ENCODE measurements around the gene KCNA1.

DNA sequence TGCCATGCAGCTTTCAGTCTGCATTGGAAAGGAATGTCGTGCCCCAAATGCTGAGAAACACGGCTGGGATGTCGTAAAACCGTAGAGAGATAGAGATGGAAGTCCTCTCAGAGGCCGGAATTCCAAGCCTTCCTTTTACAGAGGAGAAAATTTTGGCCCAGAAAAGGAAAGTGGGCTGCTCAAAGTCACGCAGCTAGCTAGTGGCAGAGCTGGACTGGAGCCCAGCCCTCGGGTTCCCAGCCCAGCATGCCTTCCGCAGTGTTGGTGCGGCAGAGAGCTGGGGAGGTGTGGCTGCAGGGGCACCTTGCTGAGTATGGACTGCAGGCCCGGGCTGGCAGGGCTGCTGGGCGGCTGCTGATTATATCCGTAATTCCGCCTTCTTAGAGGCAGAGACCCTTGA, 50.3 kb downstream of the KCNA1 start:
- TF ChIP-seq, protein P1, sequence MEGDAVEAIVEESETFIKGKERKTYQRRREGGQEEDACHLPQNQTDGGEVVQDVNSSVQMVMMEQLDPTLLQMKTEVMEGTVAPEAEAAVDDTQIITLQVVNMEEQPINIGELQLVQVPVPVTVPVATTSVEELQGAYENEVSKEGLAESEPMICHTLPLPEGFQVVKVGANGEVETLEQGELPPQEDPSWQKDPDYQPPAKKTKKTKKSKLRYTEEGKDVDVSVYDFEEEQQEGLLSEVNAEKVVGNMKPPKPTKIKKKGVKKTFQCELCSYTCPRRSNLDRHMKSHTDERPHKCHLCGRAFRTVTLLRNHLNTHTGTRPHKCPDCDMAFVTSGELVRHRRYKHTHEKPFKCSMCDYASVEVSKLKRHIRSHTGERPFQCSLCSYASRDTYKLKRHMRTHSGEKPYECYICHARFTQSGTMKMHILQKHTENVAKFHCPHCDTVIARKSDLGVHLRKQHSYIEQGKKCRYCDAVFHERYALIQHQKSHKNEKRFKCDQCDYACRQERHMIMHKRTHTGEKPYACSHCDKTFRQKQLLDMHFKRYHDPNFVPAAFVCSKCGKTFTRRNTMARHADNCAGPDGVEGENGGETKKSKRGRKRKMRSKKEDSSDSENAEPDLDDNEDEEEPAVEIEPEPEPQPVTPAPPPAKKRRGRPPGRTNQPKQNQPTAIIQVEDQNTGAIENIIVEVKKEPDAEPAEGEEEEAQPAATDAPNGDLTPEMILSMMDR (IDR thresholded peaks at IDR 0.05) = no peak
- TF ChIP-seq POLR2A (IDR thresholded peaks at IDR 0.05) = no peak
- TF ChIP-seq POLR2AphosphoS5 (IDR thresholded peaks at IDR 0.05) = no peak
